Immature natural killer cell (primary cell): Measurements from ENCODE around the gene ASPHD1. TPM values are rescaled to one million over a fixed set of nuclear protein-coding genes. Genes with fewer than 3 reads are reported as not detected.

Experiments used
- DNase-seq, 3 donors: peaks; one replicate each; pipeline ENCODE4 v3.0.0; 2022; ENCODE audit warnings: mixed read lengths in 1 of 3
- H3K27ac Mint-ChIP-seq, 6 donors: one replicate each; pipeline ENCODE4 v1.8.0; 2020; ENCODE audit warnings: mixed read lengths in 6 of 6, mild to moderate bottlenecking in 5 of 6, inconsistent platforms in 4 of 6, moderate library complexity in 3 of 6
- H3K27me3 Mint-ChIP-seq, 3 donors: one replicate each; pipeline ENCODE4 v1.8.0; 2020 to 2021; ENCODE audit warnings: low read depth in 3 of 3, mild to moderate bottlenecking in 3 of 3, mixed read lengths in 3 of 3, moderate library complexity in 3 of 3, inconsistent platforms in 1 of 3
- H3K36me3 Mint-ChIP-seq, 3 donors: one replicate each; pipeline ENCODE4 v1.8.0; 2020; ENCODE audit warnings: mixed read lengths in 3 of 3, inconsistent platforms in 2 of 3, mild to moderate bottlenecking in 2 of 3
- H3K4me1 Mint-ChIP-seq, 2 donors: one replicate each; pipeline ENCODE4 v1.8.0; 2020; ENCODE audit warnings: inconsistent platforms in 2 of 2, mild to moderate bottlenecking in 2 of 2, mixed read lengths in 2 of 2, moderate library complexity in 1 of 2
- H3K4me3 Mint-ChIP-seq, 5 donors: one replicate each; pipeline ENCODE4 v1.8.0; 2020; ENCODE audit warnings: mild to moderate bottlenecking in 5 of 5, mixed read lengths in 5 of 5, inconsistent platforms in 3 of 5, moderate library complexity in 3 of 5
- H3K9me3 Mint-ChIP-seq, 6 donors: one replicate each; pipeline ENCODE4 v1.8.0; 2020; ENCODE audit warnings: mild to moderate bottlenecking in 6 of 6, mixed read lengths in 6 of 6, inconsistent platforms in 4 of 6, moderate library complexity in 3 of 6
- polyA plus RNA-seq, 3 donors: library from polyadenylated mRNA; unstranded; fragments of 300-500 nt; fragmentation: Illumina TruSeq; gene quantifications; one replicate each; pipeline ENCODE4 v1.2.3, GENCODE V29; 2021

The ASPHD1 gene
- polyA plus RNA-seq, 3 donors from 2014 or later = not detected

DNA sequence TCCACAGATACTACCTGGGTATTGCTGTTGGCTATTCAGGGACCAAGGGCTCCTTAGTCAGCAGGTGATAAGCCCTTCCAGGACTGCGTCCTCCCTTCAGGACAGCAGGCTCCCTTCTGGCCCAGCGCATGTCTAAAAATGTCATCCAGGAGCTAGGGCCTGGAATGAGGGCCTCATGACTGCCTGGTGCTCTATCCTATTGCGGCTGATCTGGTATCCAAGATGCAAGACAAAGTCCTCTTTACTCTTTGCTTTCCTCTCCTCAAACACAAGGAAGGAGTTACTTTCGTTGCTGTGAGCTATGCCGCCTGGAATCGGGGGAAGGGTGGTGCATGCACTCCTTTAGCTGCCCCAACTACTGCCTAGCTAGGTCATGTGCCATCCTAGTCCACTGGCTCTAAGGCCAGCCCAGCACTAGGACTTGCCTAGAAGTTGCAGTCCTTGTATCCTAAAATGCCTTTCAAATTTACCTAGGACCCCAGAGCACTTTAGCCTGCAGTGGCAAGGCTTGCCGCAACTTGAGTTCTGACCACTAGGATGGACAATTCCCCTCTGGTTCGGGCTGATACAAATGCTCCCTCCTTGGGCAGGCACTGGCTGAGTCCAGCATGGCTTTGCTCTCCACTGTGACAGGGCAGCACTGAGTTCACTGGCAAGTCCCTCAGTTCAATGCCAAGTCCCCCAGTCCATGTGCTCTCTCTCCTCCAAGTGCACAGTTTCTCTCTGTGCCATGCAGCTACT lies 51.5 kb downstream of the ASPHD1 start:
- H3K4me3 Mint-ChIP-seq = no peak overlapping the region
- peaks cover 0 to 4% (median 0%) of the 10 kb centered on the region in 3 donors for H3K27me3 Mint-ChIP-seq
- peaks cover 0 to 4% (median under 1%) of the 10 kb centered on the region in 6 donors for H3K9me3 Mint-ChIP-seq
- no peaks in the 10 kb centered on the region for H3K36me3 Mint-ChIP-seq
- no peak for DNase-seq
- H3K27ac Mint-ChIP-seq = no peak overlapping the region
- no peaks in the 10 kb centered on the region for H3K4me1 Mint-ChIP-seq

Other genes with a start within 250 kb of the ASPHD1 start
- 100 to 1,000 TPM; 231 to 632 (median 323) TPM for gene SPN, start 237.2 kb upstream of the ASPHD1 start, polyA plus RNA-seq
- 1 to 10 TPM in 2 of 3 donors, under 1 TPM in 1; 0.81 to 4.7 (median 2.1) TPM for gene QPRT, start 221.3 kb upstream of the ASPHD1 start, polyA plus RNA-seq
- 10 to 100 TPM in 2 of 3 donors, 1 to 10 TPM in 1; 9.6 to 39.8 (median 21.9) TPM for gene C16orf54, start 154.5 kb upstream of the ASPHD1 start, polyA plus RNA-seq
- not detected for gene ZG16, start 122.2 kb upstream of the ASPHD1 start, polyA plus RNA-seq
- 10 to 100 TPM; 33.1 to 45.2 (median 33.3) TPM for gene KIF22, start 109.7 kb upstream of the ASPHD1 start, polyA plus RNA-seq
- 10 to 100 TPM; 49.2 to 54.8 (median 52.7) TPM for gene MAZ, start 94.0 kb upstream of the ASPHD1 start, polyA plus RNA-seq
- not detected for gene PRRT2, start 88.3 kb upstream of the ASPHD1 start, polyA plus RNA-seq
- gene PAGR1, start 84.3 kb upstream of the ASPHD1 start, polyA plus RNA-seq = 10 to 100 TPM; 44.8 to 55.2 (median 46.1) TPM
- gene MVP, start 80.0 kb upstream of the ASPHD1 start, polyA plus RNA-seq = 100 to 1,000 TPM; 103 to 195 (median 142) TPM
- gene CDIPT, start 37.3 kb upstream of the ASPHD1 start, polyA plus RNA-seq = 100 to 1,000 TPM in 2 of 3 donors, 10 to 100 TPM in 1; 77.6 to 115 (median 110) TPM
- not detected for gene SEZ6L2, start 938 bp upstream of the ASPHD1 start, polyA plus RNA-seq
- gene KCTD13, start 25.7 kb downstream of the ASPHD1 start, polyA plus RNA-seq = 10 to 100 TPM in 1 of 3 donors, 1 to 10 TPM in 2; 3.5 to 13.8 (median 9.2) TPM
- gene TMEM219, start 61.6 kb downstream of the ASPHD1 start, polyA plus RNA-seq = 100 to 1,000 TPM; 157 to 243 (median 216) TPM
- gene TAOK2, start 73.4 kb downstream of the ASPHD1 start, polyA plus RNA-seq = 10 to 100 TPM in 1 of 3 donors, 1 to 10 TPM in 2; 2.1 to 10.7 (median 3.0) TPM
- 10 to 100 TPM; 14.1 to 23.5 (median 18.9) TPM for gene HIRIP3, start 95.1 kb downstream of the ASPHD1 start, polyA plus RNA-seq
- gene INO80E, start 95.8 kb downstream of the ASPHD1 start, polyA plus RNA-seq = 1 to 10 TPM; 7.4 to 7.9 (median 7.7) TPM
- gene DOC2A, start 110.5 kb downstream of the ASPHD1 start, polyA plus RNA-seq = not detected
- not detected for gene C16orf92, start 122.7 kb downstream of the ASPHD1 start, polyA plus RNA-seq
- not detected for gene TLCD3B, start 130.8 kb downstream of the ASPHD1 start, polyA plus RNA-seq
- 1,000 to 10,000 TPM in 2 of 3 donors, 100 to 1,000 TPM in 1; 741 to 1,156 (median 1,018) TPM for gene ALDOA, start 165.3 kb downstream of the ASPHD1 start, polyA plus RNA-seq
- gene PPP4C, start 175.5 kb downstream of the ASPHD1 start, polyA plus RNA-seq = 100 to 1,000 TPM; 244 to 365 (median 317) TPM
- gene TBX6, start 191.4 kb downstream of the ASPHD1 start, polyA plus RNA-seq = not detected
- 100 to 1,000 TPM; 248 to 354 (median 284) TPM for gene YPEL3, start 195.7 kb downstream of the ASPHD1 start, polyA plus RNA-seq
- not detected for gene GDPD3, start 213.0 kb downstream of the ASPHD1 start, polyA plus RNA-seq
- 1 to 10 TPM; 4.3 to 6.4 (median 5.8) TPM for gene MAPK3, start 222.7 kb downstream of the ASPHD1 start, polyA plus RNA-seq